GM12874 (cell line): ENCODE data around the gene DRAXIN.

Experiments used
- CTCF ChIP-seq: IDR thresholded peaks from 2 replicates; pipeline ENCODE4 v1.5.1; 2011; ENCODE audit warnings: low read depth, mild to moderate bottlenecking, control low read depth, low read length, moderate library complexity; ENCODE audit not compliant: insufficient read depth

The DRAXIN gene

GRCh38 chr1:11719313-11720032 lies 28.0 kb downstream of the DRAXIN start:
- TF ChIP-seq CTCF, result peak; percentile 95

GRCh38 chr1:11720033-11720376 lies 28.5 kb downstream of the DRAXIN start:
- TF ChIP-seq CTCF, result no peak

GRCh38 chr1:11720525-11720924 lies 29.0 kb downstream of the DRAXIN start:
- TF ChIP-seq CTCF, result no peak

GRCh38 chr1:11721311-11721710 lies 29.8 kb downstream of the DRAXIN start:
- no peak for TF ChIP-seq CTCF

GRCh38 chr1:11722538-11722937 lies 31.0 kb downstream of the DRAXIN start:
- no peak for TF ChIP-seq CTCF

- no peak for TF ChIP-seq CTCF
Measured at GRCh38 chr1:11725616-11726015, 34.1 kb downstream of the DRAXIN start.

- TF ChIP-seq CTCF, result no peak
Measured at GRCh38 chr1:11727119-11727518, 35.6 kb downstream of the DRAXIN start.
